ENCODE data around the gene HCFC1.

Gene HCFC1

GRCh38 chrX:153907456-153907855 is 64.2 kb downstream of the HCFC1 start:
- Histone ChIP-seq H3K9me3 (ENCODE audit: control insufficient read depth, low read length) (no peaks in the 10 kb centered on the region), H3K27ac (ENCODE audit: low read depth, low read length, severe bottlenecking) (no peak overlapping the region), H3K4me1 (ENCODE audit: control insufficient read depth, insufficient read depth, low read length, poor library complexity, severe bottlenecking) (peaks cover 9% of the 10 kb centered on the region), H3K4me3 (ENCODE audit: extremely low read depth, insufficient read depth, low read length, poor library complexity, severe bottlenecking) (no peak overlapping the region), H3K36me3 (ENCODE audit: control insufficient read depth, insufficient read depth, low read length) (no peaks in the 10 kb centered on the region)
- WGBS, 2 experiments (ENCODE audit: insufficient coverage in 2 of 2): no CpG with 5 or more reads among the region's 12 CpGs

GRCh38 chrX:153906126-153906917 is 65.3 kb downstream of the HCFC1 start:
- Histone ChIP-seq H3K9me3 (ENCODE audit: control insufficient read depth, low read length) (no peaks in the 10 kb centered on the region), H3K4me3 (ENCODE audit: extremely low read depth, insufficient read depth, low read length, poor library complexity, severe bottlenecking) (no peak overlapping the region), H3K36me3 (ENCODE audit: control insufficient read depth, insufficient read depth, low read length) (no peaks in the 10 kb centered on the region), H3K27ac (ENCODE audit: low read depth, low read length, severe bottlenecking) (no peak overlapping the region), H3K4me1 (ENCODE audit: control insufficient read depth, insufficient read depth, low read length, poor library complexity, severe bottlenecking) (peaks cover 14% of the 10 kb centered on the region)
- 93 to 94% methylated on average over 13 to 19 of the region's 27 CpGs for WGBS, 2 experiments (ENCODE audit: insufficient coverage in 2 of 2)

GRCh38 chrX:153905481-153906095 is 66.0 kb downstream of the HCFC1 start:
- H3K27ac ChIP-seq (ENCODE audit: low read depth, low read length, severe bottlenecking): no peak overlapping the region
- WGBS, 2 experiments (ENCODE audit: insufficient coverage in 2 of 2): 94 to 96% methylated on average over 15 to 26 of the region's 32 CpGs
- H3K4me3 ChIP-seq (ENCODE audit: extremely low read depth, insufficient read depth, low read length, poor library complexity, severe bottlenecking): no peak overlapping the region
- no peaks in the 10 kb centered on the region for H3K9me3 ChIP-seq (ENCODE audit: control insufficient read depth, low read length)
- no peaks in the 10 kb centered on the region for H3K36me3 ChIP-seq (ENCODE audit: control insufficient read depth, insufficient read depth, low read length)
- peaks cover 16% of the 10 kb centered on the region for H3K4me1 ChIP-seq (ENCODE audit: control insufficient read depth, insufficient read depth, low read length, poor library complexity, severe bottlenecking)

GRCh38 chrX:153903991-153904957 is 67.3 kb downstream of the HCFC1 start, which contains the start of gene AVPR2:
TSS of gene AVPR2 (plus strand) at chrX:153904673. CDS start at chrX:153905146, 473 bp downstream.
- no peak within 1 kb of the TSS for H3K27ac ChIP-seq (ENCODE audit: low read depth, low read length, severe bottlenecking)
- 84 to 86% methylated on average over 4 to 13 of the region's 26 CpGs for whole genome bisulfite sequencing, 2 experiments (ENCODE audit: insufficient coverage in 2 of 2)

GRCh38 chrX:153903238-153903980 is 68.2 kb downstream of the HCFC1 start:
- Histone ChIP-seq H3K4me1 (ENCODE audit: control insufficient read depth, insufficient read depth, low read length, poor library complexity, severe bottlenecking) (peaks cover 16% of the 10 kb centered on the region), H3K36me3 (ENCODE audit: control insufficient read depth, insufficient read depth, low read length) (no peaks in the 10 kb centered on the region), H3K9me3 (ENCODE audit: control insufficient read depth, low read length) (no peaks in the 10 kb centered on the region), H3K4me3 (ENCODE audit: extremely low read depth, insufficient read depth, low read length, poor library complexity, severe bottlenecking) (no peak overlapping the region), H3K27ac (ENCODE audit: low read depth, low read length, severe bottlenecking) (no peak overlapping the region)
- 71% methylated on average over 2 of the region's 18 CpGs; no CpG with 5 or more reads in 1 of the 2 experiments for WGBS, 2 experiments (ENCODE audit: insufficient coverage in 2 of 2)

More at GRCh38 chrX:153903991-153904957, 67.3 kb downstream of the HCFC1 start, which contains the start of gene AVPR2:
- Histone ChIP-seq H3K36me3 (ENCODE audit: control insufficient read depth, insufficient read depth, low read length) (no peaks in the 10 kb centered on the region), H3K9me3 (ENCODE audit: control insufficient read depth, low read length) (no peaks in the 10 kb centered on the region), H3K4me1 (ENCODE audit: control insufficient read depth, insufficient read depth, low read length, poor library complexity, severe bottlenecking) (peaks cover 16% of the 10 kb centered on the region), H3K4me3 (ENCODE audit: extremely low read depth, insufficient read depth, low read length, poor library complexity, severe bottlenecking) (no peak within 1 kb of the TSS)

GRCh38 chrX:153902385-153902784 is 69.2 kb downstream of the HCFC1 start:
- 94% methylated on average over 5 of the region's 10 CpGs; no CpG with 5 or more reads in 1 of the 2 experiments for WGBS, 2 experiments (ENCODE audit: insufficient coverage in 2 of 2)
- H3K4me1 ChIP-seq (ENCODE audit: control insufficient read depth, insufficient read depth, low read length, poor library complexity, severe bottlenecking): peaks cover 16% of the 10 kb centered on the region
- H3K4me3 ChIP-seq (ENCODE audit: extremely low read depth, insufficient read depth, low read length, poor library complexity, severe bottlenecking): no peak overlapping the region
- no peak overlapping the region for H3K27ac ChIP-seq (ENCODE audit: low read depth, low read length, severe bottlenecking)
- no peaks in the 10 kb centered on the region for H3K36me3 ChIP-seq (ENCODE audit: control insufficient read depth, insufficient read depth, low read length)
- H3K9me3 ChIP-seq (ENCODE audit: control insufficient read depth, low read length): no peaks in the 10 kb centered on the region

GRCh38 chrX:153901753-153902140 is 69.9 kb downstream of the HCFC1 start:
- H3K4me1 ChIP-seq (ENCODE audit: control insufficient read depth, insufficient read depth, low read length, poor library complexity, severe bottlenecking): peaks cover 16% of the 10 kb centered on the region
- WGBS, 2 experiments (ENCODE audit: insufficient coverage in 2 of 2): 61 to 77% methylated on average over 3 to 8 of the region's 8 CpGs
- no peak overlapping the region for H3K4me3 ChIP-seq (ENCODE audit: extremely low read depth, insufficient read depth, low read length, poor library complexity, severe bottlenecking)
- no peaks in the 10 kb centered on the region for H3K9me3 ChIP-seq (ENCODE audit: control insufficient read depth, low read length)
- no peaks in the 10 kb centered on the region for H3K36me3 ChIP-seq (ENCODE audit: control insufficient read depth, insufficient read depth, low read length)
- no peak overlapping the region for H3K27ac ChIP-seq (ENCODE audit: low read depth, low read length, severe bottlenecking)

- Histone ChIP-seq H3K9me3 (ENCODE audit: control insufficient read depth, low read length) (no peaks in the 10 kb centered on the region), H3K27ac (ENCODE audit: low read depth, low read length, severe bottlenecking) (no peak overlapping the region), H3K4me3 (ENCODE audit: extremely low read depth, insufficient read depth, low read length, poor library complexity, severe bottlenecking) (no peak overlapping the region), H3K4me1 (ENCODE audit: control insufficient read depth, insufficient read depth, low read length, poor library complexity, severe bottlenecking) (peaks cover 16% of the 10 kb centered on the region), H3K36me3 (ENCODE audit: control insufficient read depth, insufficient read depth, low read length) (no peaks in the 10 kb centered on the region)
- 56 to 70% methylated on average over 9 to 10 of the region's 26 CpGs for WGBS, 2 experiments (ENCODE audit: insufficient coverage in 2 of 2)
Measured at GRCh38 chrX:153900831-153901752, 70.5 kb downstream of the HCFC1 start.

GRCh38 chrX:153897899-153898298 is 73.7 kb downstream of the HCFC1 start:
- Histone ChIP-seq H3K27ac (ENCODE audit: low read depth, low read length, severe bottlenecking) (no peak overlapping the region), H3K36me3 (ENCODE audit: control insufficient read depth, insufficient read depth, low read length) (no peaks in the 10 kb centered on the region), H3K9me3 (ENCODE audit: control insufficient read depth, low read length) (no peaks in the 10 kb centered on the region), H3K4me3 (ENCODE audit: extremely low read depth, insufficient read depth, low read length, poor library complexity, severe bottlenecking) (no peak overlapping the region), H3K4me1 (ENCODE audit: control insufficient read depth, insufficient read depth, low read length, poor library complexity, severe bottlenecking) (peaks cover 9% of the 10 kb centered on the region)
